ENCODE measurements around the gene HFE. TPM values are rescaled to one million over a fixed set of nuclear protein-coding genes. Genes with fewer than 3 reads are reported as not detected.

The HFE gene
- total and polyA plus RNA-seq, 2 of the 13 experiments (the other 11 are each of a cell fraction or from before 2014, with no cell fraction given): 3.7 to 6.3 TPM

DNA sequence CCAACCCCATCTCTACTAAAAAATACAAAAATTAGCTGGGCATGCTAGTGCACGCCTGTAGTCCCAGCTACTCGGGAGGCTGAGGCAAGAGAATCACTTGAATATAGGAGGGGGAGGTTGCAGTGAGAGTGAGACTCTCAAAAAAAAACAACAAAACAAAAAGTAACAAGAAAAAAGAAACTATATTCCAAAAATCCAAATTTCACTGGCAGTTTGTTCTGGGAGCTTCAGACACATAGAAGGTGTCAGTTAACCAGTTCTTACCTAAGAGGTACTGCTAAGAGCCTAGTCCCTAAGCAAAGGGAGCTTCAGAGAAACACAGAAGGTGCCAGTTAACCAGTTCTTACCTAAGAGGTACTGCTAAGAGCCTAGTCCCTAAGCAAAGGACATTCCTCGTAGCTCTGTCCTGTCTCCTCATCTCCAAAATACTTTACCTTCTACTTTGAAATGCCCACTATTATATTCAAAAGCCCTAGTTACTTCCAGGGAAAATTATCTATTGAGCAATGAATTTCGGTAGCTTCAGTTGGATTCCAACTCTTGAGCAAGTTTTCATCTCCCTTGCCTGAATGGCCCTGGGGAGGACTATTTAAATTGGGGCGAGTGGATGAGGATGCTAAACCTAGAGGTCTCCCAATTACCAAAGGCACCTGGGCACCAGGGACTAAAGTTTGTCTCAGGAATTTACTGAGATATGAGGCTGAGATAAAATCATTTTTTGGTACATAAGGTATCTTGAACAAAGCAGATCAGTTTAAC is 41.0 kb downstream of the HFE start:
- Histone ChIP-seq H2AFZ (ENCODE audit: low read length) (no peak overlapping the region), H3K27me3 (ENCODE audit: control insufficient read depth in 1 of 2, insufficient read depth in 2 of 2, low read length in 2 of 2) (no peaks in the 10 kb centered on the region; a peak in 2 of 5 replicates), H3K4me3 (replicated peaks in 1 of 3; ENCODE audit: insufficient read depth in 1 of 3, low read depth in 2 of 3, low read length in 3 of 3) (no peak overlapping the region), H3K79me2 (ENCODE audit: insufficient read depth, low read length) (peaks cover 41% of the 10 kb centered on the region), H3K4me1 (ENCODE audit: insufficient read depth, low read length) (peaks cover 23% of the 10 kb centered on the region), H3K36me3 (replicated peaks in 1 of 2; ENCODE audit: control insufficient read depth in 1 of 2, insufficient read depth in 2 of 2, low read length in 2 of 2) (peaks cover 1 to 8% of the 10 kb centered on the region in 2 experiments; a peak in 4 of 5 replicates), H4K20me1 (ENCODE audit: insufficient read depth, low read length) (peaks cover 20% of the 10 kb centered on the region), H3K9ac (ENCODE audit: insufficient read depth, low read depth, low read length) (no peak overlapping the region), H3K9me3 (ENCODE audit: low read length) (no peaks in the 10 kb centered on the region), H3K27ac (ENCODE audit: extremely low read length, insufficient read depth, low read length) (no peak overlapping the region), H3K4me2 (ENCODE audit: low read depth, low read length) (peak overlapping the region; percentile 82; the same call in 1 of the 2 replicates)
- DNase-seq (ENCODE audit: low spot score): no peak
- no TSS peak for BruUV-seq (replicated peaks)
- ATAC-seq: no peak
- no peak for FAIRE-seq
- CTCF ChIA-PET (ENCODE audit: low intra/inter-chr PET ratio, low total read pairs): no interaction called here
- POLR2A ChIA-PET: interaction anchor here (1.2 to 6.4 kb wide), 5 partner anchors 14 to 84 kb away, joined by 4 to 621 read pairs (median 9); a partner anchor contains a TSS
- intact Hi-C loops (cut with micrococcal nuclease; ENCODE audit: unreplicated experiment): no loop called here
- WGBS (ENCODE audit: low lambda C conversion rate): 95% methylated on average over 5 of the region's 5 CpGs
- in situ Hi-C loops (cut with HindIII; ENCODE audit: extremely low pct_ligation_motif_present, low pct_unique_long_range_greater_than_20kb): no loop called here
- TF ChIP-seq MED1 (CRISPR knock-in tag; IDR thresholded peaks at IDR 0.05): no peak
- no peak for TF ChIP-seq PHF8 (CRISPR knock-in tag; IDR thresholded peaks at IDR 0.05)
- TF ChIP-seq ZFX (CRISPR knock-in tag; IDR thresholded peaks at IDR 0.05; ENCODE audit: low read depth): no peak
- TF ChIP-seq ZNF354B (CRISPR knock-in tag; IDR thresholded peaks at IDR 0.05): no peak
- no peak for TF ChIP-seq NR2F2 (IDR thresholded peaks at IDR 0.05; ENCODE audit: borderline replicate concordance, low read depth)
- no peak for TF ChIP-seq ZNF773 (CRISPR knock-in tag; IDR thresholded peaks at IDR 0.05; ENCODE audit: borderline replicate concordance)
- no peak for TF ChIP-seq CBX1 (IDR thresholded peaks at IDR 0.05; ENCODE audit: low read depth)
- no peak for TF ChIP-seq MXD4 (CRISPR knock-in tag; IDR thresholded peaks at IDR 0.05)
- no peak for TF ChIP-seq GATAD1 (CRISPR knock-in tag; IDR thresholded peaks at IDR 0.05)
- peak; percentile 32; the same call in 1 of the 2 replicates for TF ChIP-seq CEBPB (IDR thresholded peaks at IDR 0.05; ENCODE audit: borderline replicate concordance, low read depth, low read length)
- no peak for TF ChIP-seq AHR (CRISPR knock-in tag; IDR thresholded peaks at IDR 0.05)
- no peak for TF ChIP-seq ZNF678 (CRISPR knock-in tag; IDR thresholded peaks at IDR 0.05)
- no peak for TF ChIP-seq ZC3H4 (CRISPR knock-in tag; IDR thresholded peaks at IDR 0.05; ENCODE audit: borderline replicate concordance)
- TF ChIP-seq, protein P1, sequence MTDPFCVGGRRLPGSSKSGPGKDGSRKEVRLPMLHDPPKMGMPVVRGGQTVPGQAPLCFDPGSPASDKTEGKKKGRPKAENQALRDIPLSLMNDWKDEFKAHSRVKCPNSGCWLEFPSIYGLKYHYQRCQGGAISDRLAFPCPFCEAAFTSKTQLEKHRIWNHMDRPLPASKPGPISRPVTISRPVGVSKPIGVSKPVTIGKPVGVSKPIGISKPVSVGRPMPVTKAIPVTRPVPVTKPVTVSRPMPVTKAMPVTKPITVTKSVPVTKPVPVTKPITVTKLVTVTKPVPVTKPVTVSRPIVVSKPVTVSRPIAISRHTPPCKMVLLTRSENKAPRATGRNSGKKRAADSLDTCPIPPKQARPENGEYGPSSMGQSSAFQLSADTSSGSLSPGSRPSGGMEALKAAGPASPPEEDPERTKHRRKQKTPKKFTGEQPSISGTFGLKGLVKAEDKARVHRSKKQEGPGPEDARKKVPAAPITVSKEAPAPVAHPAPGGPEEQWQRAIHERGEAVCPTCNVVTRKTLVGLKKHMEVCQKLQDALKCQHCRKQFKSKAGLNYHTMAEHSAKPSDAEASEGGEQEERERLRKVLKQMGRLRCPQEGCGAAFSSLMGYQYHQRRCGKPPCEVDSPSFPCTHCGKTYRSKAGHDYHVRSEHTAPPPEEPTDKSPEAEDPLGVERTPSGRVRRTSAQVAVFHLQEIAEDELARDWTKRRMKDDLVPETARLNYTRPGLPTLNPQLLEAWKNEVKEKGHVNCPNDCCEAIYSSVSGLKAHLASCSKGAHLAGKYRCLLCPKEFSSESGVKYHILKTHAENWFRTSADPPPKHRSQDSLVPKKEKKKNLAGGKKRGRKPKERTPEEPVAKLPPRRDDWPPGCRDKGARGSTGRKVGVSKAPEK (CRISPR knock-in tag; IDR thresholded peaks at IDR 0.05; ENCODE audit: borderline replicate concordance): no peak
- no peak for TF ChIP-seq ZNF83 (CRISPR knock-in tag; IDR thresholded peaks at IDR 0.05; ENCODE audit: borderline replicate concordance)
- no peak for TF ChIP-seq BORCS8-MEF2B (CRISPR knock-in tag; IDR thresholded peaks at IDR 0.05)
- peak; percentile 39; the same call in 1 of the 2 replicates for TF ChIP-seq RBFOX2 (IDR thresholded peaks at IDR 0.05; ENCODE audit: low read depth, low read length)
